ENCODE measurements around the gene SLC6A6.

GRCh38 chr3:14431917-14432834 is 29.8 kb downstream of the SLC6A6 start:
- TF ChIP-seq CTCF (conservative IDR thresholded peaks at IDR 0.05 in 1 of 2, IDR thresholded peaks at IDR 0.05 in 1 of 2; ENCODE audit: low read depth in 1 of 2, low read length in 2 of 2): no peak
- TF ChIP-seq EZH2 (IDR thresholded peaks at IDR 0.05; ENCODE audit: low read length, missing control alignments): no peak
